Skeletal muscle satellite cell (primary cell): ENCODE measurements around the gene HAUS2. TPM values are rescaled to one million over a fixed set of nuclear protein-coding genes. Genes with fewer than 3 reads are reported as not detected.

Experiments
- H3K27me3 ChIP-seq: 2 replicates; pipeline ENCODE4 v1.7.0; 2013; ENCODE audit warnings: low read length; ENCODE audit not compliant: control insufficient read depth, insufficient read depth
- H3K36me3 ChIP-seq: 2 replicates; pipeline ENCODE4 v1.7.0; 2013; ENCODE audit warnings: mild to moderate bottlenecking, control low read depth, low read length; ENCODE audit not compliant: insufficient read depth
- H3K4me1 ChIP-seq: 2 replicates; pipeline ENCODE4 v1.7.0; 2013; ENCODE audit warnings: low read length; ENCODE audit not compliant: control insufficient read depth, insufficient read depth
- H3K4me2 ChIP-seq: 2 replicates; pipeline ENCODE4 v1.7.0; 2013; ENCODE audit warnings: mild to moderate bottlenecking, low read length
- H3K4me3 ChIP-seq: 2 replicates; pipeline ENCODE4 v1.7.0; 2013; ENCODE audit warnings: low read length
- H3K9ac ChIP-seq: 2 replicates; pipeline ENCODE4 v1.7.0; 2013; ENCODE audit warnings: mild to moderate bottlenecking, low read depth, low read length, moderate library complexity
- H3K9me3 ChIP-seq: replicated peaks from 2 replicates; pipeline ENCODE4 v1.7.0; 2013; ENCODE audit warnings: mild to moderate bottlenecking, control low read depth, low read length
- total RNA-seq: library from RNA; depleted of rRNA; stranded (reverse); fragments of >200 nt; gene quantifications from 2 replicates; pipeline ENCODE4 v1.2.3, GENCODE V29; 2012; rRNA removed

HAUS2 gene
- 25.1 and 29.2 TPM in 2 replicates for total RNA-seq

- H3K4me1 ChIP-seq, result peaks cover 22% of the 10 kb centered on the region
Measured at GRCh38 chr15:42548249-42549031, at the start of gene HAUS2, which contains the start of gene LRRC57. Gene HAUS2, plus strand, starts transcription at chr15:42548838. Its CDS starts 35 bp downstream, at chr15:42548873. Gene LRRC57, minus strand, starts transcription at chr15:42548793. Its CDS starts 359 bp downstream, at chr15:42548434.

GRCh38 chr15:42499858-42500609, 48.6 kb upstream of the HAUS2 start:
- Histone ChIP-seq H3K36me3 (peaks cover 3% of the 10 kb centered on the region), H3K4me1 (peaks cover 28% of the 10 kb centered on the region), H3K9ac (no peak overlapping the region)

More at GRCh38 chr15:42548249-42549031, at the start of gene HAUS2, which contains the start of gene LRRC57:
- Histone ChIP-seq H3K9ac (peak within 1 kb of the TSS; percentile 96), H3K27me3 (no peaks in the 10 kb centered on the region), H3K4me3 (peak within 1 kb of the TSS; percentile 99), H3K4me2 (peak within 1 kb of the TSS; percentile 85), H3K36me3 (peaks cover 21% of the 10 kb centered on the region), H3K9me3 (no peaks in the 10 kb centered on the region)

GRCh38 chr15:42502477-42502876, 46.2 kb upstream of the HAUS2 start:
- Histone ChIP-seq H3K9me3 (no peaks in the 10 kb centered on the region), H3K4me1 (peaks cover 36% of the 10 kb centered on the region), H3K4me2 (no peak overlapping the region), H3K9ac (no peak overlapping the region), H3K4me3 (no peak overlapping the region), H3K27me3 (no peaks in the 10 kb centered on the region), H3K36me3 (peaks cover 3% of the 10 kb centered on the region)

More at GRCh38 chr15:42499858-42500609, 48.6 kb upstream of the HAUS2 start:
- H3K9me3 ChIP-seq, result no peaks in the 10 kb centered on the region
- peak overlapping the region; percentile 7 for H3K4me2 ChIP-seq
- H3K27me3 ChIP-seq, result no peaks in the 10 kb centered on the region
- no peak overlapping the region for H3K4me3 ChIP-seq

- H3K4me2 ChIP-seq, result no peak overlapping the region
- peaks cover 49% of the 10 kb centered on the region for H3K4me1 ChIP-seq
- no peak overlapping the region for H3K4me3 ChIP-seq
- H3K9me3 ChIP-seq, result no peaks in the 10 kb centered on the region
- H3K27me3 ChIP-seq, result no peaks in the 10 kb centered on the region
- peaks cover 3% of the 10 kb centered on the region for H3K36me3 ChIP-seq
- no peak overlapping the region for H3K9ac ChIP-seq
Measured at GRCh38 chr15:42503825-42504224, 44.8 kb upstream of the HAUS2 start.

GRCh38 chr15:42504631-42505030, 44.0 kb upstream of the HAUS2 start:
- H3K4me2 ChIP-seq, result peak overlapping the region; percentile 7
- H3K36me3 ChIP-seq, result peaks cover 3% of the 10 kb centered on the region
- H3K9me3 ChIP-seq, result no peaks in the 10 kb centered on the region
- no peak overlapping the region for H3K4me3 ChIP-seq
- no peaks in the 10 kb centered on the region for H3K27me3 ChIP-seq
- H3K9ac ChIP-seq, result no peak overlapping the region
- H3K4me1 ChIP-seq, result peaks cover 43% of the 10 kb centered on the region

GRCh38 chr15:42507514-42507913, 41.1 kb upstream of the HAUS2 start:
- no peak overlapping the region for H3K4me2 ChIP-seq
- no peaks in the 10 kb centered on the region for H3K27me3 ChIP-seq
- no peaks in the 10 kb centered on the region for H3K36me3 ChIP-seq
- H3K9ac ChIP-seq, result no peak overlapping the region
- peaks cover 48% of the 10 kb centered on the region for H3K4me1 ChIP-seq
- no peak overlapping the region for H3K4me3 ChIP-seq
- H3K9me3 ChIP-seq, result no peaks in the 10 kb centered on the region

- Histone ChIP-seq H3K36me3 (peaks cover 2% of the 10 kb centered on the region), H3K4me1 (peaks cover 48% of the 10 kb centered on the region), H3K9me3 (no peaks in the 10 kb centered on the region), H3K4me3 (no peak overlapping the region), H3K27me3 (no peaks in the 10 kb centered on the region), H3K4me2 (no peak overlapping the region), H3K9ac (no peak overlapping the region)
Measured at GRCh38 chr15:42508263-42508690, 40.4 kb upstream of the HAUS2 start.

GRCh38 chr15:42510258-42511006, 38.2 kb upstream of the HAUS2 start:
- no peaks in the 10 kb centered on the region for H3K9me3 ChIP-seq
- peaks cover 19% of the 10 kb centered on the region for H3K36me3 ChIP-seq
- no peak overlapping the region for H3K4me3 ChIP-seq
- peak overlapping the region; percentile 24 for H3K4me2 ChIP-seq
- peaks cover 37% of the 10 kb centered on the region for H3K4me1 ChIP-seq
- peak overlapping the region; percentile 18 for H3K9ac ChIP-seq
- no peaks in the 10 kb centered on the region for H3K27me3 ChIP-seq

- Histone ChIP-seq H3K4me1 (peaks cover 36% of the 10 kb centered on the region), H3K4me3 (no peak overlapping the region), H3K27me3 (no peaks in the 10 kb centered on the region), H3K4me2 (peak overlapping the region; percentile 39), H3K9ac (peak overlapping the region; percentile 28), H3K9me3 (no peaks in the 10 kb centered on the region), H3K36me3 (peaks cover 24% of the 10 kb centered on the region)
Measured at GRCh38 chr15:42511007-42511391, 37.6 kb upstream of the HAUS2 start.

GRCh38 chr15:42523331-42523730, 25.3 kb upstream of the HAUS2 start:
- Histone ChIP-seq H3K9ac (no peak overlapping the region), H3K36me3 (peaks cover 40% of the 10 kb centered on the region), H3K4me1 (no peaks in the 10 kb centered on the region), H3K4me3 (no peak overlapping the region), H3K9me3 (no peaks in the 10 kb centered on the region), H3K27me3 (no peaks in the 10 kb centered on the region), H3K4me2 (no peak overlapping the region)

- H3K36me3 ChIP-seq, result peaks cover 42% of the 10 kb centered on the region
Measured at GRCh38 chr15:42528970-42529369, 19.7 kb upstream of the HAUS2 start.

More at GRCh38 chr15:42528970-42529369, 19.7 kb upstream of the HAUS2 start:
- Histone ChIP-seq H3K4me3 (no peak overlapping the region), H3K9me3 (no peaks in the 10 kb centered on the region), H3K27me3 (no peaks in the 10 kb centered on the region), H3K9ac (no peak overlapping the region), H3K4me2 (no peak overlapping the region), H3K4me1 (no peaks in the 10 kb centered on the region)
